ENCODE measurements around the gene UNC13A.

The UNC13A gene

DNA sequence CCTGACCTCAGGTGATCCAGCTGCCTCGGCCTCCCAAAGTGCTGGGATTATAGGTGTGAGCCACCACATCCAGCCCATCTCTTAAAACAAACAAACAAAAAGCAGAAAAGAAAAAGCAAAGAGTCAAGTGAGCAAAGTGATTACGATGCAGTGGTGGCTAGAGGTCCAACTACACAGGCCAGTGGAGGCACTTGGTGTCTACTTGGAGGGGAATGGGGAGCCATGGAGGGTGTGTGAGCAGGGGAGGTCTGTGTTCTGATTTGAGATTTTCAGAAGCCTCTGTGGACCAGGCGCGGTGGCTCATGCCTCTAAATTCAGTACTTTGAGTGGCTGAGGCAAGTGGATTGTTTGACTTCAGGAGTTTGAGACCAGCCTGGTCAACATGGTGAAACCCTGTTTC, 126.1 kb downstream of the UNC13A start:
- no peak overlapping the region for H3K27ac ChIP-seq
- TF ChIP-seq, protein P1, sequence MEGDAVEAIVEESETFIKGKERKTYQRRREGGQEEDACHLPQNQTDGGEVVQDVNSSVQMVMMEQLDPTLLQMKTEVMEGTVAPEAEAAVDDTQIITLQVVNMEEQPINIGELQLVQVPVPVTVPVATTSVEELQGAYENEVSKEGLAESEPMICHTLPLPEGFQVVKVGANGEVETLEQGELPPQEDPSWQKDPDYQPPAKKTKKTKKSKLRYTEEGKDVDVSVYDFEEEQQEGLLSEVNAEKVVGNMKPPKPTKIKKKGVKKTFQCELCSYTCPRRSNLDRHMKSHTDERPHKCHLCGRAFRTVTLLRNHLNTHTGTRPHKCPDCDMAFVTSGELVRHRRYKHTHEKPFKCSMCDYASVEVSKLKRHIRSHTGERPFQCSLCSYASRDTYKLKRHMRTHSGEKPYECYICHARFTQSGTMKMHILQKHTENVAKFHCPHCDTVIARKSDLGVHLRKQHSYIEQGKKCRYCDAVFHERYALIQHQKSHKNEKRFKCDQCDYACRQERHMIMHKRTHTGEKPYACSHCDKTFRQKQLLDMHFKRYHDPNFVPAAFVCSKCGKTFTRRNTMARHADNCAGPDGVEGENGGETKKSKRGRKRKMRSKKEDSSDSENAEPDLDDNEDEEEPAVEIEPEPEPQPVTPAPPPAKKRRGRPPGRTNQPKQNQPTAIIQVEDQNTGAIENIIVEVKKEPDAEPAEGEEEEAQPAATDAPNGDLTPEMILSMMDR (conservative IDR thresholded peaks at IDR 0.05): no peak
- no peak for TF ChIP-seq ZFX (IDR thresholded peaks at IDR 0.05)

DNA sequence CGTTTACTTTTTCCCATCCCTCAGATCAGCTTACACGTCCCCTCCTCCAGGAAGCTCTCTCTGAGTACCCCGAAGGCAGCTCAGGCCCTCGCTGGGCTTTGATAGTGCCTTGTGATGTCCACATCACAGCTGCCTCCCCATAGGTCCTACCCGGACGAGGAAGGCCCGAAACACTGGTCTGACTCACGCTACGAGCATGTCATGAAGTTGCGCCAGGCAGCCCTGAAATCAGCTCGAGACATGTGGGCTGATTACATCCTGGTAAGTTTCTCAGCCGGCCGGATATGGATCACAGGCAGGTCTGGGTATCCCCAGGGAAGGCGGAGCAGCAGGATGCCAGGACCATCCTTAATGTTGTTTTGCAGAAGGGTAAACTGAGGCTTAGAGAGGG, 128.0 kb downstream of the UNC13A start:
- H3K27ac ChIP-seq: no peak overlapping the region

DNA sequence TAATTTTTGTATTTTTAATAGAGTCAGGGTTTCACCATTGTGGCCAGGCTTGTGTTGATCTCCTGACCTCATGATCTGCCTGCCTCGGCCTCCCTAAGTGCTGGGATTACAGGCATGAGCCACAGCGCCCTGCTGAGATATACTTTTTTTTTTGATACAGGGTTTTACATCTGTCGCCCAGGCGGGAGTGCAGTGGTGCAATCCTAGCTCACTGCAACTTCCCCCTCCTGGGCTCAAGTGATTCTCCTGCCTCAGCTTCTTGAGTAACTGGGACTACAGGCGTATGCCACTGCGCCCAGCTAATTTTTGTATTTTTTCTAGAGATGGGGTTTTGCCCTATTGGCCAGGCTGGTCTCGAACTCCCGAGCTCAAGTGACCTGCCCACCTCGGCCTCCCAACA, 130.7 kb downstream of the UNC13A start:
- TF ChIP-seq, protein P1 (conservative IDR thresholded peaks at IDR 0.05): no peak
- no peak for TF ChIP-seq ZFX (IDR thresholded peaks at IDR 0.05)
- no peak overlapping the region; the same call in 1 of the 2 replicates for H3K27ac ChIP-seq

More for the DNA sequence above, 128.0 kb downstream of the UNC13A start:
- no peak for TF ChIP-seq ZFX (IDR thresholded peaks at IDR 0.05)
- TF ChIP-seq, protein P1 (conservative IDR thresholded peaks at IDR 0.05): no peak

DNA sequence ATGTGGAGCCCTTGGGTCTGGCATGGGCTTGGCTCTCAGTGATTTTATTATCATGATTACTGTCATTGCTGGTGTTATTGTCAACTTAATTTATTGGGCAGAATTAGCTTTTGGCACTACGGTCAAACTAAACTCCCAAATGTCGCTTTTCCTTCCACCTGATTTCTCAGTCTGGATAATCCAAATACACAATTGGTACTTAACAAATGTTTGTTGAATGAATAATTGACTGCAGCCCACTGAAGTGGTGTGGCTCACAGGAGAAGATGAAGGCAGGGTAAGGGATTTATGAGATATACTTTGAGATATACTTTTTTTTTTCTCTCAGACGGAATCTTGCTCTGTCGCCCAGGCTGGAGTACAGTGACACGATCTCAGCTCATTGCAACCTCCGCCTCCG, 131.2 kb downstream of the UNC13A start:
- no peak for TF ChIP-seq ZFX (IDR thresholded peaks at IDR 0.05)
- TF ChIP-seq, protein P1 (conservative IDR thresholded peaks at IDR 0.05): no peak
- peak overlapping the region; percentile 92 for H3K27ac ChIP-seq

DNA sequence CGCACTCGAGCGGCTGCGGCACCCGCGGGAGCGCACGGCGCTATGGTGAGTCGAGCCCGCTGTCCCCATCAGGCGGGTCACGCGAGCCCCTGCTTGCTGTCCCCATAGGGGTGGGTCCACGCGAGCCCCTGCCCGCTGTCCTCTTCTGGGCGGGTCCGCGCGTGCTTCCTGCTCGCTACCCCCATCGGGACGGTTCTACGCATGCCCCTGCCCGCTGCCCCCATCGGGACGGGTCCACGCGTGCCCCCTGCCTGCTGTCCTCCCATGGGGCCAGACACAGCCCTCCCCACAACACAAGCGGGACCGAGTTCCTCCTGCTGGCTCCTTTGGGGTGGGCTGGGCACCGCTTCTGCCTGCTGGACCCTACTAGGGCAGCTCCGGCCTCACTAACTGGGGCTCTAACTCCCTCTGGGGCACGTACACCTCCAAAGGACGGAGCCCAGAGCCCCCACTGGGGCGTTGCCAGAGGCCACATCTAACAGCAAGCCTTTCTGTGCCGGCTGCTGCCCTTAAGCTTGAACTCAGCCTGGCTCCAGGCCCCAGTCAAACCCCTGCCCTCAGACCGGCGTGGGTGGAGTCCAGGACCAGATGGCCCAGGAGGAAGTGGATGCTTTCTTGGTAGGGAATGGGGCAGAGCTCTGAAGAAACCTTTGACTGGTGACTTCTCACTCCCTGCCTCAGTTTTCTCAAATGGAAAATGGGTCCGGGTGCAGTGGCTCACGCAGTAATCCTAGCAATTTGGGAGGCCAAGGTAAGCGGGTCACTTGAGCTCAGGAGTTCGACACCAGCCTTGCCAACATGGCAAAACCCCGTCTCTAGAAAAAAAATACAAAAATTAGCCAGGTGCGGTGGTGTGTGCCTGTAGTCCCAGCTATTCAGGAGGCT, 132.0 kb downstream of the UNC13A start:
- TF ChIP-seq ZFX (IDR thresholded peaks at IDR 0.05): peak; percentile 67; the same call in 1 of the 2 replicates
- TF ChIP-seq, protein P1 (conservative IDR thresholded peaks at IDR 0.05): no peak
- H3K27ac ChIP-seq: peak overlapping the region; percentile 92

DNA sequence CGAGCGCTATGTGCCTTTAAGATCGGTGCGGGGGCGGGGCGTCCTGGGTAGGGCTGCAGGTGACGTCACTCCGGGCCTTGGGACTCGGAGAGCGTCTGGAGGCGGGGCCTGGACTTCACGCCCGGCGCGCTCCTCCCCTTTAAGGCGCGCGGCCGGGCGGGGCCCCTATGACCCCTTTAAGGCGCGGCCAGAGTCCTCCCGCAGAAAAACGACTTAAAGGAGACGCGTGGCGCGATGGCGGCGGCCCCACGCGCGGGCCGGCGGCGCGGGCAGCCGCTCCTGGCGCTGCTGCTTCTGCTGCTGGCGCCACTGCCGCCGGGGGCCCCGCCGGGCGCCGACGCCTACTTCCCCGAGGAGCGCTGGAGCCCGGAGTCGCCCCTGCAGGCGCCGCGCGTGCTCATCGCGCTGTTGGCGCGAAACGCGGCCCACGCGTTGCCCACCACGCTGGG, 132.7 kb downstream of the UNC13A start, which contains the start of gene COLGALT1:
Gene COLGALT1 (plus strand): TSS at position 170 of the 449 bp plus-strand sequence. CDS start 65 bp downstream, at position 235.
- TF ChIP-seq, protein P1 (conservative IDR thresholded peaks at IDR 0.05): no peak
- TF ChIP-seq ZFX (IDR thresholded peaks at IDR 0.05): no peak
- peak within 1 kb of the TSS; percentile 92 for H3K27ac ChIP-seq

DNA sequence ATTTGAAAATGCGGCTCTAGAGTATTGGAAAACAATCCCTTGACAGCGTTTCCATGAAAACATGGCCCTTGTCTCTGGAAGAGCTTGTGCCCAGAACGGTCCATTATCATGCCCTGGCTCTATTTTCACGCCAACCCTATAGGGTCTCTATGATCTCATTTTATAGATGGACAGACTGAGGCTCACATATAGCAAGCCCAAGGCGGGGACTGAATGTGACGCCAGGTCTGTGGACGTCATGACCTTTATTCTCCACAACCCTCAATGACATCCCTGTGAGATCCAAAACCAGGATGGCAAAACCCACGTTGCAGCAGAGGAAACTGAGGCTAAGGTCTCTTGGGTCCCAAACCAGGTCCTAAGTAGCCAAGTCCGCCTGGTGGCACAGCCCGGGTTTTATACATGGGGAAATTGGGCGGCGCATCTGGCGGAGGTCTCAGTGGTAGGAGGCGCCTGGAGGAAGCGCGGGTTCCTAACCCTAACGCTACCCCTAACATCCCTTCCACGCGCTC, 133.1 kb downstream of the UNC13A start:
- TF ChIP-seq, protein P1 (conservative IDR thresholded peaks at IDR 0.05): no peak
- TF ChIP-seq ZFX (IDR thresholded peaks at IDR 0.05): no peak
- H3K27ac ChIP-seq: peak overlapping the region; percentile 92
